ENCODE measurements around the gene FOXP1. TPM values are rescaled to one million over a fixed set of nuclear protein-coding genes. Genes with fewer than 3 reads are reported as not detected.
A peak's percentile ranks its signal among the peaks of the same experiment; 100 is the strongest.

Gene FOXP1
- total RNA-seq, 1 donor from 2014 or later: 113 TPM

DNA sequence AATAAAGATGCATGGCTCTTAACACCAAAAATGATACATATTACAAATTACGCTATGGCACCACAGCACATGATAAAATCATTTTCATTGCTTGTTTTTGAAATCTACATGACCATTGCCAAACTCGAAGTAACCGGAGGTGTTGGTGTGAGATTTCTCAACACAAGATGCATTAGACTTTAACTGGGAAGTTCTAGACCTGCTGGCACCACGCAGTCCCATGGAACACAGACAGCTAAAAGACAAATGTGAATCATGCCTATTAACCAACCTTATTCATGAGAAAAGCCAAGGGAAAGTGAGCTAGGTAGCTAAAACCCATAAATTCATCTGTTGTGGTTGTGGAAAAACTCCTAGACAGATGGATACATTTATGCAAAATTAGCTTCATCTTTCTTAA is 595.4 kb downstream of the FOXP1 start:
- no peak for DNase-seq (ENCODE audit: extremely low spot score, unreplicated experiment)
- H3K9me3 Mint-ChIP-seq: peaks cover 9% of the 10 kb centered on the region
- TF ChIP-seq, protein P1, sequence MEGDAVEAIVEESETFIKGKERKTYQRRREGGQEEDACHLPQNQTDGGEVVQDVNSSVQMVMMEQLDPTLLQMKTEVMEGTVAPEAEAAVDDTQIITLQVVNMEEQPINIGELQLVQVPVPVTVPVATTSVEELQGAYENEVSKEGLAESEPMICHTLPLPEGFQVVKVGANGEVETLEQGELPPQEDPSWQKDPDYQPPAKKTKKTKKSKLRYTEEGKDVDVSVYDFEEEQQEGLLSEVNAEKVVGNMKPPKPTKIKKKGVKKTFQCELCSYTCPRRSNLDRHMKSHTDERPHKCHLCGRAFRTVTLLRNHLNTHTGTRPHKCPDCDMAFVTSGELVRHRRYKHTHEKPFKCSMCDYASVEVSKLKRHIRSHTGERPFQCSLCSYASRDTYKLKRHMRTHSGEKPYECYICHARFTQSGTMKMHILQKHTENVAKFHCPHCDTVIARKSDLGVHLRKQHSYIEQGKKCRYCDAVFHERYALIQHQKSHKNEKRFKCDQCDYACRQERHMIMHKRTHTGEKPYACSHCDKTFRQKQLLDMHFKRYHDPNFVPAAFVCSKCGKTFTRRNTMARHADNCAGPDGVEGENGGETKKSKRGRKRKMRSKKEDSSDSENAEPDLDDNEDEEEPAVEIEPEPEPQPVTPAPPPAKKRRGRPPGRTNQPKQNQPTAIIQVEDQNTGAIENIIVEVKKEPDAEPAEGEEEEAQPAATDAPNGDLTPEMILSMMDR (conservative IDR thresholded peaks at IDR 0.05): no peak
- H3K4me3 Mint-ChIP-seq: no peak overlapping the region
- peaks cover 56% of the 10 kb centered on the region for H3K36me3 Mint-ChIP-seq
- no peaks in the 10 kb centered on the region for H3K27me3 Mint-ChIP-seq
- H3K27ac Mint-ChIP-seq: no peak overlapping the region
- peaks cover 38% of the 10 kb centered on the region for H3K4me1 Mint-ChIP-seq (ENCODE audit: unreplicated experiment)

- TF ChIP-seq, protein P1 (conservative IDR thresholded peaks at IDR 0.05): no peak
- Mint-ChIP-seq H3K4me3 (no peak overlapping the region), H3K4me1 (ENCODE audit: unreplicated experiment) (peaks cover 51% of the 10 kb centered on the region), H3K36me3 (peaks cover 48% of the 10 kb centered on the region), H3K9me3 (peaks cover 4% of the 10 kb centered on the region), H3K27me3 (no peaks in the 10 kb centered on the region), H3K27ac (no peak overlapping the region)
- no peak for DNase-seq (ENCODE audit: extremely low spot score, unreplicated experiment)
Observed at GRCh38 chr3:70985572-70985971, 598.0 kb downstream of the FOXP1 start.

- no peak overlapping the region for H3K4me3 Mint-ChIP-seq
- H3K4me1 Mint-ChIP-seq (ENCODE audit: unreplicated experiment): peaks cover 57% of the 10 kb centered on the region
- no peaks in the 10 kb centered on the region for H3K27me3 Mint-ChIP-seq
- H3K36me3 Mint-ChIP-seq: peaks cover 53% of the 10 kb centered on the region
- TF ChIP-seq, protein P1 (conservative IDR thresholded peaks at IDR 0.05): no peak
- peak overlapping the region; percentile 100 for H3K27ac Mint-ChIP-seq
- no peak for DNase-seq (ENCODE audit: extremely low spot score, unreplicated experiment)
- H3K9me3 Mint-ChIP-seq: peaks cover 4% of the 10 kb centered on the region
Observed at GRCh38 chr3:70984776-70985482, 598.6 kb downstream of the FOXP1 start.

DNA sequence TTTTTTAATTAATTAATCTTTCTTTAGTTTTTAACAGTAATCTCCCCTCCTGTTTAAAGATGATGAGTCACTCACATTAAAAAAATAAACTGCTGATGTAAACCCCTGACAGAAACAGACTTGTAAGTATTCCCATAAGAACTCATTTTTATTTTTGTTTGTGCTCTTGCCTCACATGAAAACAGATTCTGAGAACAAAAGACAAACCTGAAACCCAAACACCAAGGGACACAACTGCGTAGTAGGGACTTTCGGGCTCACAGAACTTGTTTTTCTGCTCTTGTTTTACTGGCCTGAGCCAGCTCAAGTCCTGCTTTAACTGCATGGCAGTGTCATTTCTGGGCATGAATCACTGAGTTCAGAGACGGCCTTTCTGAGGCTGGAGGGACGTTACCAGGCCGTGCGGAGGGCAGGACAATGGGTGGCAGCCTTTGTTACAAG is 600.8 kb downstream of the FOXP1 start:
- TF ChIP-seq, protein P1 (conservative IDR thresholded peaks at IDR 0.05): no peak
- peak; percentile 69 for DNase-seq (ENCODE audit: extremely low spot score, unreplicated experiment)
- H3K36me3 Mint-ChIP-seq: peaks cover 59% of the 10 kb centered on the region
- no peaks in the 10 kb centered on the region for H3K9me3 Mint-ChIP-seq
- peaks cover 60% of the 10 kb centered on the region for H3K4me1 Mint-ChIP-seq (ENCODE audit: unreplicated experiment)
- H3K27ac Mint-ChIP-seq: peak overlapping the region; percentile 100
- H3K27me3 Mint-ChIP-seq: no peaks in the 10 kb centered on the region
- peak overlapping the region; percentile 84 for H3K4me3 Mint-ChIP-seq

DNA sequence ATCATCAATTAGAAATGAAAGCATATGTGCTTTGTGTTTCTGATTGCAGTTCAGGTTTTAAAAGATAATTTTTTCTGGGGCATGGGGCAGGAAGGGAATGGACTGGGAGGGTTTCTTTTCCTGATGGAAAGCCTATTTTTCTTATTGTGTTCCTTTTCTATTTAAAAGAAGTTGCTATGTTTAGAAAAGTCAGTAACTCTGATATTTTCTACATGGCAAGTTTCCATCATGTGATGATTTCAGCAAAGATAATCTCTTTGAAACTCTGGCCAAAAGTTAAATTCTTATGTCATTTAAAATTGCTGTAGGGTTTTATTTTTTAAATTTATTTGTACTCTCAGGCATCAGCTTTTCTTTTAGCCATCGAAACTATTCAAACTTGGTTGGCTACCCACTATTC is 601.2 kb downstream of the FOXP1 start:
- peaks cover 60% of the 10 kb centered on the region for H3K4me1 Mint-ChIP-seq (ENCODE audit: unreplicated experiment)
- DNase-seq (ENCODE audit: extremely low spot score, unreplicated experiment): no peak
- peaks cover 59% of the 10 kb centered on the region for H3K36me3 Mint-ChIP-seq
- no peaks in the 10 kb centered on the region for H3K9me3 Mint-ChIP-seq
- H3K27ac Mint-ChIP-seq: peak overlapping the region; percentile 100
- peak overlapping the region; percentile 15 for H3K4me3 Mint-ChIP-seq
- TF ChIP-seq, protein P1 (conservative IDR thresholded peaks at IDR 0.05): no peak
- no peaks in the 10 kb centered on the region for H3K27me3 Mint-ChIP-seq

All from type B pancreatic cell (in vitro differentiated cells).